Measurements from ENCODE around the gene FRRS1.
A peak's percentile ranks its signal among the peaks of the same experiment; 100 is the strongest.

The FRRS1 gene

DNA sequence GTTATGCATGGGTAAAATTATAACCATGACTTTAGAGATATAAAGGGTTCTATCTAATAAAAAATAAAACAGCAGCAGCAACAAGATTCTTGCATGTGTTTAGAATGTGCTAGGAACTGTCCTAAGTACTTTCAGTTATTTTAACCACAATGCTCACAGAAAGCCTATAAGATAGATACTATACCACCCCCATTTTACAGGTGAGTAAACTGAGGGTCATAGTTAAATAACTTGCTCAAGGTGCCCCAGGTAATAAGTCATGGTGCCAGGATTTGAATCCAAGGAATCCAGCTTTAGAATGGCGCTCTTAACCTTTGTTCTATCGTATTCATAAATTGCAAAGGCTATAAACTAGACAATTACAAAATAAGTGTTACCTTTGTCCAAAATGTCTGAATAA lies 53.4 kb downstream of the FRRS1 start:
- Histone ChIP-seq H3K36me3 (no peaks in the 10 kb centered on the region), H3K9me3 (ENCODE audit: severe bottlenecking) (no peaks in the 10 kb centered on the region), H3K27me3 (ENCODE audit: insufficient read depth, low read depth, severe bottlenecking) (no peaks in the 10 kb centered on the region), H3K27ac (no peak overlapping the region), H3K4me3 (ENCODE audit: low read depth, low read length) (no peak overlapping the region)
- no peak for DNase-seq
- TF ChIP-seq, protein P1, sequence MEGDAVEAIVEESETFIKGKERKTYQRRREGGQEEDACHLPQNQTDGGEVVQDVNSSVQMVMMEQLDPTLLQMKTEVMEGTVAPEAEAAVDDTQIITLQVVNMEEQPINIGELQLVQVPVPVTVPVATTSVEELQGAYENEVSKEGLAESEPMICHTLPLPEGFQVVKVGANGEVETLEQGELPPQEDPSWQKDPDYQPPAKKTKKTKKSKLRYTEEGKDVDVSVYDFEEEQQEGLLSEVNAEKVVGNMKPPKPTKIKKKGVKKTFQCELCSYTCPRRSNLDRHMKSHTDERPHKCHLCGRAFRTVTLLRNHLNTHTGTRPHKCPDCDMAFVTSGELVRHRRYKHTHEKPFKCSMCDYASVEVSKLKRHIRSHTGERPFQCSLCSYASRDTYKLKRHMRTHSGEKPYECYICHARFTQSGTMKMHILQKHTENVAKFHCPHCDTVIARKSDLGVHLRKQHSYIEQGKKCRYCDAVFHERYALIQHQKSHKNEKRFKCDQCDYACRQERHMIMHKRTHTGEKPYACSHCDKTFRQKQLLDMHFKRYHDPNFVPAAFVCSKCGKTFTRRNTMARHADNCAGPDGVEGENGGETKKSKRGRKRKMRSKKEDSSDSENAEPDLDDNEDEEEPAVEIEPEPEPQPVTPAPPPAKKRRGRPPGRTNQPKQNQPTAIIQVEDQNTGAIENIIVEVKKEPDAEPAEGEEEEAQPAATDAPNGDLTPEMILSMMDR (IDR thresholded peaks at IDR 0.05; ENCODE audit: low read depth, low read length), result no peak

GRCh38 chr1:99710994-99711393 lies 55.4 kb downstream of the FRRS1 start:
- no peaks in the 10 kb centered on the region for H3K27me3 ChIP-seq (ENCODE audit: insufficient read depth, low read depth, severe bottlenecking)
- TF ChIP-seq, protein P1 (IDR thresholded peaks at IDR 0.05; ENCODE audit: low read depth, low read length), result no peak
- no peaks in the 10 kb centered on the region for H3K36me3 ChIP-seq
- H3K9me3 ChIP-seq (ENCODE audit: severe bottlenecking), result no peaks in the 10 kb centered on the region
- DNase-seq, result no peak
- no peak overlapping the region for H3K27ac ChIP-seq
- no peak overlapping the region for H3K4me3 ChIP-seq (ENCODE audit: low read depth, low read length)

DNA sequence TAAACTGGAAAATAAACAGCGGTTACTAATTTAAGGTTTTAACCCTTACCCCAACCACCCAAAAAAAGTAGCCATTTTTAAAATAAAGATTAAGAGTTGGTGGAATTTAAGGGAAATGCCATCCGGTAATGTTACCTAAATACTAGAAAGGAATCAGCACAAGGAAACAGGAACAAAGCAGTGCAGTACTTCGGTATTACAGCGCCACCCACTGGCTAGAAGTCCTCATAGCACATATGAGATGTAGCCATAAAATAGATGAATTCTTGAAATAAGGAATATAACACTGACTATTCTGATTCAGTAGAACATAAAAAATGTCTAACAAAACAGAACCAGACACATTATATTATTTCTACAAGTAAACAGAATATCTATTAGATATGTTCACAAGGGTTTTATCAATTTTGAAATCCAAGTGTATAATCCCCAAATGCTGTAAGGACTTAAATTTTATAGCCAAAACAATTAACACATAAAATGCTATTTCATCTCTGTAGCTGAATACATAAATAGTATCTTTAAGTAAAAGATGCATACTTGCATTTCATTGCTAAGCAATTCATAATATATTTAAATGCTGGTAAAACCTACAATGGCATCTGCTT lies 58.8 kb downstream of the FRRS1 start:
- H3K27ac ChIP-seq, result no peak overlapping the region
- H3K27me3 ChIP-seq (ENCODE audit: insufficient read depth, low read depth, severe bottlenecking), result no peaks in the 10 kb centered on the region
- H3K36me3 ChIP-seq, result no peaks in the 10 kb centered on the region
- no peaks in the 10 kb centered on the region for H3K9me3 ChIP-seq (ENCODE audit: severe bottlenecking)
- TF ChIP-seq, protein P1 (IDR thresholded peaks at IDR 0.05; ENCODE audit: low read depth, low read length), result peak; percentile 62
- DNase-seq, result peak; percentile 68
- no peak overlapping the region for H3K4me3 ChIP-seq (ENCODE audit: low read depth, low read length)

- Histone ChIP-seq H3K9me3 (ENCODE audit: severe bottlenecking) (no peaks in the 10 kb centered on the region), H3K36me3 (no peaks in the 10 kb centered on the region), H3K27me3 (ENCODE audit: insufficient read depth, low read depth, severe bottlenecking) (no peaks in the 10 kb centered on the region), H3K27ac (no peak overlapping the region), H3K4me3 (ENCODE audit: low read depth, low read length) (no peak overlapping the region)
- no peak for DNase-seq
- TF ChIP-seq, protein P1 (IDR thresholded peaks at IDR 0.05; ENCODE audit: low read depth, low read length), result no peak
These were observed 61.0 kb downstream of the FRRS1 start for GRCh38 chr1:99705385-99705784.

DNA sequence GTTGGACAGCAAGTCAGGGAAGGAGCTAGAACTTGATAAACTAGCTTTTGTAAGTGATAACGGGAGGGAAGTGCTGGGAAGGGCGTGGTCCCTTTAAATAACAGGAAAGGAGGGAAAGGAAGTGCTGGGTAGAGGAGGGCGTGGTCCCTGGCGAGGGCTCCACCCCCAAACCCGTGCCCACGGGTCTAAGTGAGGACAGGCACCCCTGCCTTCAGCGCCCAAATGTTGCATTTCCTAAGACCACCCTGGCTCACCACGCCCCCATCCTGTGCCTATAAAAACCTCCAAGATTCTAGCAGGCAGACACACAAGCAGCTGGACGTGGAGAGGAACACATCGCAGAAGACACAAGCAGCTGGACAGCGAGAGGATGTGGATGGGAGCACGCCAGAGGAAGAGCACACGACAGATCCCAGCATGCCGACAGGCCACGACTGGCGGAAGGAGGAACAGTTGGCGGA lies 62.0 kb downstream of the FRRS1 start:
- no peak overlapping the region for H3K4me3 ChIP-seq (ENCODE audit: low read depth, low read length)

More for the DNA sequence above, 62.0 kb downstream of the FRRS1 start:
- DNase-seq, result no peak
- TF ChIP-seq, protein P1 (IDR thresholded peaks at IDR 0.05; ENCODE audit: low read depth, low read length), result no peak
- no peak overlapping the region for H3K27ac ChIP-seq
- no peaks in the 10 kb centered on the region for H3K36me3 ChIP-seq
- H3K27me3 ChIP-seq (ENCODE audit: insufficient read depth, low read depth, severe bottlenecking), result no peaks in the 10 kb centered on the region
- no peaks in the 10 kb centered on the region for H3K9me3 ChIP-seq (ENCODE audit: severe bottlenecking)
